Measurements from ENCODE around the gene PITRM1.

Gene PITRM1

DNA sequence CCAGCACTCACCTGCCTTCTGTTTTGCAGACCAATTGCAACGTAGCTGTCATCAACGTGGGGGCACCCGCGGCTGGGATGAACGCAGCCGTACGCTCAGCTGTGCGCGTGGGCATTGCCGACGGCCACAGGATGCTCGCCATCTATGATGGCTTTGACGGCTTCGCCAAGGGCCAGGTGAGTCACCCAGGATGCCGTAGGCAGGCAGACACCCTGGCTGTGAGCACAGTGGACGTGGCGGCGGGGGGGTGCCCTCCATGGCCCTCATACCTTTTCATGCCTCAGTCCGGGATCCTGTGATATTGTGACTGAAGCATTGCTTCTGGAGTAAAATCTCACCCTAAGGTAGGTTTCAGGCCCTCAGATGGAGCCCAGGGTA is 59.2 kb downstream of the PITRM1 start:
- no peak for DNase-seq
- 98% methylated on average over 18 of the region's 19 CpGs for WGBS (ENCODE audit: insufficient coverage)
- Histone ChIP-seq H3K36me3 (ENCODE audit: control insufficient read depth in 4 of 4, insufficient read depth in 4 of 4, low read length in 3 of 4) (peaks cover 26 to 91% (median 74%) of the 10 kb centered on the region in 4 experiments), H3K9me3 (ENCODE audit: control extremely low read depth in 1 of 5, control insufficient read depth in 4 of 5, insufficient read depth in 2 of 5, low read depth in 1 of 5, low read length in 4 of 5) (no peaks in the 10 kb centered on the region), H3K4me3 (ENCODE audit: control insufficient read depth in 1 of 7, extremely low read depth in 1 of 7, insufficient read depth in 4 of 7, low read depth in 2 of 7, low read length in 6 of 7) (no peak overlapping the region), H3K27me3 (replicated peaks in 2 of 5; ENCODE audit: control insufficient read depth in 4 of 5, insufficient read depth in 5 of 5, low read length in 4 of 5) (no peaks in the 10 kb centered on the region), H3K4me1 (ENCODE audit: control extremely low read depth in 1 of 4, control insufficient read depth in 4 of 4, insufficient read depth in 4 of 4, low read length in 3 of 4) (no peaks in the 10 kb centered on the region), H3K27ac (ENCODE audit: insufficient read depth in 1 of 2, low read depth in 1 of 2, low read length in 2 of 2, poor library complexity in 1 of 2, severe bottlenecking in 2 of 2) (no peak overlapping the region)
- CTCF ChIA-PET = no interaction called here
- POLR2A ChIA-PET = no interaction called here

DNA sequence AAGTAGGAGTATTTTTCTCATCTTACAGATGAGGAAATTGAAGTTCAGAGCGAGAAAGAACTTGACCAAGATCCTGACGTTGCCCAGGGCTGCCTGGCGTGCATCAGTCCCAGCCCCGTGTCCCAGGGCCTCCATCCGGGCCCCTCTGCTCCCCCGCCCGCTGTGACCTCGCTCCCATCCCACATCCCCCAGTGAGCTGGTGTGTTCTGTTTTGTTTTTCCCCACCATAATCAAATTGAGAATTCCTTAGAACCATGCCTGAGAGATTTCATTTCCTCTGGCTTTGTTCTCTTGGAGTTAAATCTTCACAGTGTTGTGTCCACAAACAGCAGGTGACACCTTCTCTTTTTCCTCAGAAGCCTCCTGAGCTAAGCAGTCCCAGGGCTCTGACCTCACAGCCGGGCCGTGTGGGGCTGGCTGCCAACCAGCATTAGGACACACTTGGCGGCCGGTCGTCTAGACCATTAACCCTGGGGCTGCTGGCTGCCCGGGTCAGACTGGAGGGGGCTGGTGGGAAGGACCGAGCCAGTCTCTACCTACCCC is 60.9 kb downstream of the PITRM1 start:
- H3K4me3 ChIP-seq (ENCODE audit: control insufficient read depth in 1 of 7, extremely low read depth in 1 of 7, insufficient read depth in 4 of 7, low read depth in 2 of 7, low read length in 6 of 7) = no peak overlapping the region
- peaks cover 21 to 92% (median 74%) of the 10 kb centered on the region in 4 experiments for H3K36me3 ChIP-seq (ENCODE audit: control insufficient read depth in 4 of 4, insufficient read depth in 4 of 4, low read length in 3 of 4)
- no peaks in the 10 kb centered on the region for H3K4me1 ChIP-seq (ENCODE audit: control extremely low read depth in 1 of 4, control insufficient read depth in 4 of 4, insufficient read depth in 4 of 4, low read length in 3 of 4)
- DNase-seq = no peak
- WGBS (ENCODE audit: insufficient coverage) = 89% methylated on average over 13 of the region's 15 CpGs
- no peak overlapping the region for H3K27ac ChIP-seq (ENCODE audit: insufficient read depth in 1 of 2, low read depth in 1 of 2, low read length in 2 of 2, poor library complexity in 1 of 2, severe bottlenecking in 2 of 2)
- H3K27me3 ChIP-seq (replicated peaks in 2 of 5; ENCODE audit: control insufficient read depth in 4 of 5, insufficient read depth in 5 of 5, low read length in 4 of 5) = no peaks in the 10 kb centered on the region
- CTCF ChIA-PET = interaction anchor here (1.1 kb wide), 1 partner anchor 32 kb away, joined by 3 read pairs; no protein-coding TSS in a partner anchor
- no peaks in the 10 kb centered on the region for H3K9me3 ChIP-seq (ENCODE audit: control extremely low read depth in 1 of 5, control insufficient read depth in 4 of 5, insufficient read depth in 2 of 5, low read depth in 1 of 5, low read length in 4 of 5)
- POLR2A ChIA-PET = no interaction called here

DNA sequence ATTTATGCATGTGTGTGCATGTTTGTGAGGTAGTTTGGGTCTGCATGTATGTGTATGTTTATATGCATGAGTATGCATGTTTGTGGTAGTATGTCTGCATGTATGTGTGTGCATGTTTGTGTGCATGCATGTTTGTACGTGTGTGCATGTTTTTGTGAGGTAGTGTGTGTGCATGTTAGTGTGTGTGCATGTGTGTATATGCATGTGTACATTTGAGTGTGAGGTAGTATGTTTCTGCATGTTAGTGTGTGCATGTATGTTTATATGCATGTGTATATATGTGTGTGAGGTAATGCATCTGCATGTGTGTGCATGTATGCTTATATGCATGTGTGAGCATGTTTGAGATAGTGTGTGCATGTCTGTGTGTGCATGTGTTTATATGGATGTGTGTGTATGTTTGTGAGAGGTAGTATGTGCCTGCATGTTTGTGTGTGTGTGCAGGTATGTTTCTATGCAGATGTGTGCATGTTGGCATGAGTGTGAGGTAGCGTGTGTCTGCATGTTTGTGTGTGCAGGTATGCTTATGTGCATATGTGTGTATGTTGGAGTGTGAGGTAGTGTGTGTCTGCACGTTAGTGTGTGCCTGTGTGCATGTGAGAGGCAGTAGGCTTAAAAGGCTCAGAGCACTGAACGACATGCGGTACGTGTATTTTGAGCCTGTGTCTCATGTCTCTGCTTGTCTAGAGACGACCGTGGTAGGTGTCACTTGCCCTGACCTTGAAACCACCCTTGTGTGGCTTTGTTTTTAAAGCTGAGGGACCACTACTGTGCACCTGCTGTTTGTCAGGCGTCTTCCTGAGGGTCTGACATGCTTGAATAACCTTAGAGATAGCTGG is 61.6 kb downstream of the PITRM1 start:
- Histone ChIP-seq H3K27ac (ENCODE audit: insufficient read depth in 1 of 2, low read depth in 1 of 2, low read length in 2 of 2, poor library complexity in 1 of 2, severe bottlenecking in 2 of 2) (no peak overlapping the region), H3K4me1 (ENCODE audit: control extremely low read depth in 1 of 4, control insufficient read depth in 4 of 4, insufficient read depth in 4 of 4, low read length in 3 of 4) (no peaks in the 10 kb centered on the region), H3K4me3 (ENCODE audit: control insufficient read depth in 1 of 7, extremely low read depth in 1 of 7, insufficient read depth in 4 of 7, low read depth in 2 of 7, low read length in 6 of 7) (no peak overlapping the region), H3K9me3 (ENCODE audit: control extremely low read depth in 1 of 5, control insufficient read depth in 4 of 5, insufficient read depth in 2 of 5, low read depth in 1 of 5, low read length in 4 of 5) (no peaks in the 10 kb centered on the region), H3K36me3 (ENCODE audit: control insufficient read depth in 4 of 4, insufficient read depth in 4 of 4, low read length in 3 of 4) (peaks cover 19 to 86% (median 69%) of the 10 kb centered on the region in 4 experiments), H3K27me3 (replicated peaks in 2 of 5; ENCODE audit: control insufficient read depth in 4 of 5, insufficient read depth in 5 of 5, low read length in 4 of 5) (no peaks in the 10 kb centered on the region)
- DNase-seq = no peak
- WGBS (ENCODE audit: insufficient coverage) = 93% methylated on average over 9 of the region's 9 CpGs
- CTCF ChIA-PET = no interaction called here
- POLR2A ChIA-PET = no interaction called here

DNA sequence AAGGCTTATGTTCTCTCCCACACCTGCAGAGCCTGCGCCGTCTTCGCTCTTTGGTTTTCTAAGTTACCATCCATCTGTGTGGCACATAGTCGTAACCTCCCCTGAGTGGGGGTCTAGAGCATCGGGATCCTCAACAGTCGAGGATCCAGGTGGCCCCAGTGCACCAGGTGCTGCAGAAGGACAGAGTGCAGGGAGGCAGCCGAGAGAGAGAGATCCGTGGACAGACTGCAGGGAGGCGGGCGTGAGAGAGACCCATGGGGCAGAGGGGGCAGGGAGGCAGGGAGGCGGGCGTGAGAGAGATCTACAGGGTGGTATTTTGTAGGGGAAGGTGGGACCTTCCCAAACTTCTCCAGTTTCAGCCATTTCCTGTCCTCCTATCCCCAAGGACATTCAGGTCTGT is 62.9 kb downstream of the PITRM1 start:
- peaks cover 18 to 87% (median 70%) of the 10 kb centered on the region in 4 experiments for H3K36me3 ChIP-seq (ENCODE audit: control insufficient read depth in 4 of 4, insufficient read depth in 4 of 4, low read length in 3 of 4)
- H3K27me3 ChIP-seq (replicated peaks in 2 of 5; ENCODE audit: control insufficient read depth in 4 of 5, insufficient read depth in 5 of 5, low read length in 4 of 5) = no peaks in the 10 kb centered on the region
- no peak overlapping the region for H3K27ac ChIP-seq (ENCODE audit: insufficient read depth in 1 of 2, low read depth in 1 of 2, low read length in 2 of 2, poor library complexity in 1 of 2, severe bottlenecking in 2 of 2)
- H3K4me3 ChIP-seq (ENCODE audit: control insufficient read depth in 1 of 7, extremely low read depth in 1 of 7, insufficient read depth in 4 of 7, low read depth in 2 of 7, low read length in 6 of 7) = no peak overlapping the region
- WGBS (ENCODE audit: insufficient coverage) = 83% methylated on average over 7 of the region's 12 CpGs
- H3K9me3 ChIP-seq (ENCODE audit: control extremely low read depth in 1 of 5, control insufficient read depth in 4 of 5, insufficient read depth in 2 of 5, low read depth in 1 of 5, low read length in 4 of 5) = no peaks in the 10 kb centered on the region
- H3K4me1 ChIP-seq (ENCODE audit: control extremely low read depth in 1 of 4, control insufficient read depth in 4 of 4, insufficient read depth in 4 of 4, low read length in 3 of 4) = no peaks in the 10 kb centered on the region
- DNase-seq = no peak
- ChIA-PET POLR2A (no interaction called here), CTCF (interaction anchor here (1.2 kb wide), 1 partner anchor 9 kb away, joined by 6 read pairs; no protein-coding TSS in a partner anchor)

DNA sequence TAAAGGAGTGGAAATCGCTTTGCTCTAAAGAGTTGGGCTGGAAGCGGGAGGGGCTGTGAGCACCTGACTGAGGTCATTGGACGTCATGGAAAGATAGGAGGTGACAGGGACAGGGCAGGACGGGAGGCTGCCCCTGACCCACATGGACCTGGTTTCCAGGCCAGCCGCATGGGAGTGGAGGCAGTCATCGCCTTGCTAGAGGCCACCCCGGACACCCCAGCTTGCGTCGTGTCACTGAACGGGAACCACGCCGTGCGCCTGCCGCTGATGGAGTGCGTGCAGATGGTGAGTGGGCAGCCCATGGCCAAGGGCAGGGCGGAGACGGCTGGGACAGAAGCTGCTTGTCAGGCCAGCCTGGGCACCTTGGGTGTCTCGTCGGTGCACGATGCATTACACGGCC is 63.4 kb downstream of the PITRM1 start:
- ChIA-PET CTCF (interaction anchor here (1.2 kb wide), 1 partner anchor 8 kb away, joined by 6 read pairs; no protein-coding TSS in a partner anchor), POLR2A (no interaction called here)
- Histone ChIP-seq H3K9me3 (ENCODE audit: control extremely low read depth in 1 of 5, control insufficient read depth in 4 of 5, insufficient read depth in 2 of 5, low read depth in 1 of 5, low read length in 4 of 5) (no peaks in the 10 kb centered on the region), H3K4me1 (ENCODE audit: control extremely low read depth in 1 of 4, control insufficient read depth in 4 of 4, insufficient read depth in 4 of 4, low read length in 3 of 4) (no peaks in the 10 kb centered on the region), H3K36me3 (ENCODE audit: control insufficient read depth in 4 of 4, insufficient read depth in 4 of 4, low read length in 3 of 4) (peaks cover 19 to 87% (median 71%) of the 10 kb centered on the region in 4 experiments), H3K27ac (ENCODE audit: insufficient read depth in 1 of 2, low read depth in 1 of 2, low read length in 2 of 2, poor library complexity in 1 of 2, severe bottlenecking in 2 of 2) (no peak overlapping the region), H3K4me3 (ENCODE audit: control insufficient read depth in 1 of 7, extremely low read depth in 1 of 7, insufficient read depth in 4 of 7, low read depth in 2 of 7, low read length in 6 of 7) (no peak overlapping the region), H3K27me3 (replicated peaks in 2 of 5; ENCODE audit: control insufficient read depth in 4 of 5, insufficient read depth in 5 of 5, low read length in 4 of 5) (no peaks in the 10 kb centered on the region)
- over 99% methylated on average over 18 of the region's 21 CpGs for WGBS (ENCODE audit: insufficient coverage)
- no peak for DNase-seq

DNA sequence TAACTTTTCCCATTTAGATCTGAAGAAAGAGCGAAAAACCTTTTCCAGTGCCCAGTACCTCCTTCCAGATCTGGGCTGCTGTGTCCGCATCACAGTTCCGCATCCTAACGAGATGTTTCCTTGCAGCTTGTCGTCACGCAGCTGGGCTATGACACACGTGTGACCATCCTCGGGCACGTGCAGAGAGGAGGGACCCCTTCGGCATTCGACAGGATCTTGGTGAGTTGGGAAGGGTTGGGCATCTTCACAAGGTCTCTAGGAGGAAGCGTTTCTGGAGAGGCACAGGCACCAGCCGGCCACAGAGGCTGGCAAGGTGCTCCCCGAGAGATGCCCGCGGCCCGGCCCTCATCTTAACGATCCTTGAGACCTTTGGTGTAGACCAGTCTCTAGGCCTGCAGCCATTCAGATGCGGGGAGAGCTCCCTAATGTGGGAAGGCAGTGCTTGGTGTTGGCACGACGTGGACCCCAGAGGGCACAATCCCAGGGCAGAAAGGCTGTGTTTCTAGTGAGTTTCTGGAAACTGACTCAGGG is 63.9 kb downstream of the PITRM1 start:
- Histone ChIP-seq H3K27ac (ENCODE audit: insufficient read depth in 1 of 2, low read depth in 1 of 2, low read length in 2 of 2, poor library complexity in 1 of 2, severe bottlenecking in 2 of 2) (no peak overlapping the region), H3K4me3 (ENCODE audit: control insufficient read depth in 1 of 7, extremely low read depth in 1 of 7, insufficient read depth in 4 of 7, low read depth in 2 of 7, low read length in 6 of 7) (no peak overlapping the region), H3K4me1 (ENCODE audit: control extremely low read depth in 1 of 4, control insufficient read depth in 4 of 4, insufficient read depth in 4 of 4, low read length in 3 of 4) (no peaks in the 10 kb centered on the region), H3K9me3 (ENCODE audit: control extremely low read depth in 1 of 5, control insufficient read depth in 4 of 5, insufficient read depth in 2 of 5, low read depth in 1 of 5, low read length in 4 of 5) (no peaks in the 10 kb centered on the region), H3K27me3 (replicated peaks in 2 of 5; ENCODE audit: control insufficient read depth in 4 of 5, insufficient read depth in 5 of 5, low read length in 4 of 5) (no peaks in the 10 kb centered on the region), H3K36me3 (ENCODE audit: control insufficient read depth in 4 of 4, insufficient read depth in 4 of 4, low read length in 3 of 4) (peaks cover 19 to 89% (median 73%) of the 10 kb centered on the region in 4 experiments)
- no peak for DNase-seq
- ChIA-PET POLR2A (no interaction called here), CTCF (interaction anchor here (0.5 to 1.1 kb wide), 2 partner anchors 33 to 46 kb away, joined by 3 to 4 read pairs; no protein-coding TSS in a partner anchor)
- 95% methylated on average over 21 of the region's 21 CpGs for WGBS (ENCODE audit: insufficient coverage)

DNA sequence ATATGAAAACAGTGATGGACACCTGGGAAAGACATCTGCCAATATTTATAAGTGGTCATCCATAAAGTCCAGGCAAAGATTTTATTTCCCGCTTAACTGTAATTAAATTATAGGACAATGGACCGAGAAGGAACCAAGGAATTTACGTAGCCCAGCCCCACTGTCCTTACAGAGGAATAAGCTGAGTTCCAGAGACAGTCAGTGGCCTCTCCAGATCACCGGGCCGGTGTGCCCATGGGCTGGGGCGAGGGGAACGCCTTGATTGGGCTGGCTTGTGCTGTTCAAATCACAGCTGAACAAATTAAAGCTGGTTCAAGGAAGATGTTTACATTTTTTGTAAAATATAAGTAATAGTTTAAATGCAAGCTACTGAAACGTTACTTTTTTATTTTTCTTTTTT is 64.5 kb downstream of the PITRM1 start:
- POLR2A ChIA-PET = no interaction called here
- peaks cover 18 to 89% (median 72%) of the 10 kb centered on the region in 4 experiments for H3K36me3 ChIP-seq (ENCODE audit: control insufficient read depth in 4 of 4, insufficient read depth in 4 of 4, low read length in 3 of 4)
- H3K4me1 ChIP-seq (ENCODE audit: control extremely low read depth in 1 of 4, control insufficient read depth in 4 of 4, insufficient read depth in 4 of 4, low read length in 3 of 4) = no peaks in the 10 kb centered on the region
- DNase-seq = no peak
- no peaks in the 10 kb centered on the region for H3K27me3 ChIP-seq (replicated peaks in 2 of 5; ENCODE audit: control insufficient read depth in 4 of 5, insufficient read depth in 5 of 5, low read length in 4 of 5)
- WGBS (ENCODE audit: insufficient coverage) = 98% methylated on average over 7 of the region's 8 CpGs
- CTCF ChIA-PET = interaction anchor here (1.1 kb wide), 1 partner anchor 47 kb away, joined by 4 read pairs; no protein-coding TSS in a partner anchor
- no peaks in the 10 kb centered on the region for H3K9me3 ChIP-seq (ENCODE audit: control extremely low read depth in 1 of 5, control insufficient read depth in 4 of 5, insufficient read depth in 2 of 5, low read depth in 1 of 5, low read length in 4 of 5)
- no peak overlapping the region for H3K27ac ChIP-seq (ENCODE audit: insufficient read depth in 1 of 2, low read depth in 1 of 2, low read length in 2 of 2, poor library complexity in 1 of 2, severe bottlenecking in 2 of 2)
- H3K4me3 ChIP-seq (ENCODE audit: control insufficient read depth in 1 of 7, extremely low read depth in 1 of 7, insufficient read depth in 4 of 7, low read depth in 2 of 7, low read length in 6 of 7) = no peak overlapping the region

Data from common myeloid progenitor, CD34-positive (primary cell).